ENCODE data around the gene SLC25A45.

GRCh38 chr11:65341856-65342255 is 40.6 kb downstream of the SLC25A45 start:
- TF ChIP-seq CTCF (conservative IDR thresholded peaks at IDR 0.05 in 1 of 2, IDR thresholded peaks at IDR 0.05 in 1 of 2; ENCODE audit: low read depth in 1 of 2, low read length in 2 of 2) (no peak), EZH2 (IDR thresholded peaks at IDR 0.05; ENCODE audit: low read length, missing control alignments) (no peak)
